OCI-LY1 (cell line): ENCODE measurements around the gene RGMA.

Experiments
- H2AFZ ChIP-seq: fragments of 200-600 bp; sonication (generic), shearing (Covaris generic); 2 replicates; pipeline ENCODE4 v1.6.0; 2014; ENCODE audit warnings: antibody characterized with exemption, mild to moderate bottlenecking, low read length
- H3F3A ChIP-seq: fragments of 200-600 bp; sonication (generic), shearing (Covaris generic); 2 replicates; pipeline ENCODE4 v1.6.0; 2014; ENCODE audit warnings: mild to moderate bottlenecking, antibody characterized with exemption, low read length, moderate library complexity; ENCODE audit not compliant: insufficient read depth
- H3K27ac ChIP-seq: fragments of 200-600 bp; sonication (generic); 2 replicates; pipeline ENCODE4 v1.5.1; 2014; ENCODE audit warnings: low read length, mixed run types, mild to moderate bottlenecking, low read depth; ENCODE audit not compliant: poor library complexity, severe bottlenecking
- H3K27me3 ChIP-seq: fragments of 200-600 bp; sonication (generic); 2 replicates; pipeline ENCODE4 v1.6.0; 2014; ENCODE audit warnings: antibody characterized with exemption, mild to moderate bottlenecking, low read length, moderate library complexity; ENCODE audit not compliant: insufficient read depth
- H3K36me3 ChIP-seq: fragments of 200-600 bp; sonication (generic); 2 replicates; pipeline ENCODE4 v1.6.1; 2014; ENCODE audit warnings: mild to moderate bottlenecking, antibody characterized with exemption, low read length, moderate library complexity, mixed read lengths; ENCODE audit not compliant: insufficient read depth
- H3K4me1 ChIP-seq: fragments of 200-600 bp; sonication (generic); 2 replicates; pipeline ENCODE4 v1.5.1; 2014; ENCODE audit warnings: mild to moderate bottlenecking, low read length, moderate library complexity; ENCODE audit not compliant: insufficient read depth, severe bottlenecking
- H3K4me2 ChIP-seq: fragments of 200-600 bp; sonication (generic), shearing (Covaris generic); 2 replicates; pipeline ENCODE4 v1.6.1; 2014; ENCODE audit warnings: low read length
- H3K4me3 ChIP-seq: fragments of 200-600 bp; sonication (generic); 2 replicates; pipeline ENCODE4 v1.5.1; 2014; ENCODE audit warnings: low read length, low read depth, mild to moderate bottlenecking, mixed read lengths; ENCODE audit not compliant: poor library complexity, severe bottlenecking
- H3K79me2 ChIP-seq: fragments of 200-600 bp; shearing (Covaris generic); 2 replicates; pipeline ENCODE4 v1.6.1; 2016; ENCODE audit warnings: mixed run types, low read length, mixed read lengths; ENCODE audit not compliant: insufficient read depth
- H3K9ac ChIP-seq: fragments of 200-600 bp; sonication (generic), shearing (Covaris generic); 2 replicates; pipeline ENCODE4 v1.6.1; 2014; ENCODE audit warnings: mild to moderate bottlenecking, low read length, mixed read lengths
- H3K9me2 ChIP-seq: fragments of 200-600 bp; sonication (generic), shearing (Covaris generic); 2 replicates; pipeline ENCODE4 v1.6.1; 2014; ENCODE audit warnings: low read depth, mild to moderate bottlenecking, low read length, mixed read lengths
- H3K9me3 ChIP-seq: fragments of 200-600 bp; shearing (Covaris generic); 2 replicates; pipeline ENCODE4 v1.6.1; 2014; ENCODE audit warnings: low read length, mixed read lengths
- H4K20me1 ChIP-seq: fragments of 200-600 bp; sonication (generic), shearing (Covaris generic); 2 replicates; pipeline ENCODE4 v1.6.0; 2016; ENCODE audit warnings: mild to moderate bottlenecking, low read length; ENCODE audit not compliant: insufficient read depth
- CTCF ChIP-seq: fragments of 200-600 bp; sonication (generic), shearing (Covaris generic); IDR thresholded peaks from 2 replicates; pipeline ENCODE4 v1.5.1; 2017; ENCODE audit warnings: mild to moderate bottlenecking, antibody characterized with exemption, low read length, moderate library complexity, mixed read lengths
- EZH2 ChIP-seq: fragments of 200-600 bp; sonication (generic), shearing (Covaris generic); IDR thresholded peaks from 2 replicates; pipeline ENCODE4 v1.8.0; 2017; ENCODE audit warnings: borderline replicate concordance, mixed run types, mild to moderate bottlenecking, antibody characterized with exemption, low read length, moderate library complexity, mixed read lengths

RGMA gene

GRCh38 chr15:93028111-93028631, 60.8 kb downstream of the RGMA start:
- no peak for TF ChIP-seq CTCF
- no peak for TF ChIP-seq EZH2
- Histone ChIP-seq H3F3A (no peaks in the 10 kb centered on the region), H2AFZ (no peak overlapping the region), H3K9me3 (no peaks in the 10 kb centered on the region), H3K9me2 (no peaks in the 10 kb centered on the region), H3K4me3 (no peak overlapping the region), H3K27ac (no peak overlapping the region), H3K4me1 (peaks cover 14% of the 10 kb centered on the region), H3K79me2 (no peaks in the 10 kb centered on the region), H4K20me1 (no peaks in the 10 kb centered on the region), H3K36me3 (peaks cover 42% of the 10 kb centered on the region), H3K9ac (no peak overlapping the region), H3K4me2 (no peak overlapping the region), H3K27me3 (no peaks in the 10 kb centered on the region)

GRCh38 chr15:93027413-93027812, 61.6 kb downstream of the RGMA start:
- H3F3A ChIP-seq, result no peaks in the 10 kb centered on the region
- H3K27ac ChIP-seq, result no peak overlapping the region
- TF ChIP-seq CTCF, result no peak
- TF ChIP-seq EZH2, result no peak
- no peak overlapping the region for H3K9ac ChIP-seq
- H4K20me1 ChIP-seq, result no peaks in the 10 kb centered on the region
- H3K4me2 ChIP-seq, result no peak overlapping the region
- H3K27me3 ChIP-seq, result no peaks in the 10 kb centered on the region
- H3K4me3 ChIP-seq, result no peak overlapping the region
- no peaks in the 10 kb centered on the region for H3K79me2 ChIP-seq
- no peaks in the 10 kb centered on the region for H3K9me2 ChIP-seq
- H3K36me3 ChIP-seq, result peaks cover 50% of the 10 kb centered on the region
- H3K9me3 ChIP-seq, result no peaks in the 10 kb centered on the region
- H2AFZ ChIP-seq, result no peak overlapping the region
- peaks cover 14% of the 10 kb centered on the region for H3K4me1 ChIP-seq

- Histone ChIP-seq H4K20me1 (no peaks in the 10 kb centered on the region), H3K9ac (no peak overlapping the region), H3K4me1 (peaks cover 14% of the 10 kb centered on the region), H3K4me3 (no peak overlapping the region), H3F3A (no peaks in the 10 kb centered on the region), H3K27ac (no peak overlapping the region), H3K4me2 (no peak overlapping the region), H3K79me2 (no peaks in the 10 kb centered on the region), H3K9me3 (no peaks in the 10 kb centered on the region), H2AFZ (no peak overlapping the region), H3K36me3 (peaks cover 60% of the 10 kb centered on the region), H3K9me2 (no peaks in the 10 kb centered on the region), H3K27me3 (no peaks in the 10 kb centered on the region)
- no peak for TF ChIP-seq CTCF
- no peak for TF ChIP-seq EZH2
Measured at GRCh38 chr15:93026380-93026817, 62.6 kb downstream of the RGMA start.
